Activated T-cell treated with anti-CD3 and anti-CD28 coated beads, Interleukin-2, amount 50 U/mL, for 48 hours (primary cell): ENCODE data around the gene KIF12.
"Not testable (repeated sequence)": the region's sequence is repeated elsewhere in the genome, so short reads cannot be mapped to it uniquely, and the experiment has no call there.

Experiments
- DNase-seq, 2 experiments: peaks; one replicate each; pipeline ENCODE4 v3.0.0-alpha.2; 2020

The KIF12 gene

DNA sequence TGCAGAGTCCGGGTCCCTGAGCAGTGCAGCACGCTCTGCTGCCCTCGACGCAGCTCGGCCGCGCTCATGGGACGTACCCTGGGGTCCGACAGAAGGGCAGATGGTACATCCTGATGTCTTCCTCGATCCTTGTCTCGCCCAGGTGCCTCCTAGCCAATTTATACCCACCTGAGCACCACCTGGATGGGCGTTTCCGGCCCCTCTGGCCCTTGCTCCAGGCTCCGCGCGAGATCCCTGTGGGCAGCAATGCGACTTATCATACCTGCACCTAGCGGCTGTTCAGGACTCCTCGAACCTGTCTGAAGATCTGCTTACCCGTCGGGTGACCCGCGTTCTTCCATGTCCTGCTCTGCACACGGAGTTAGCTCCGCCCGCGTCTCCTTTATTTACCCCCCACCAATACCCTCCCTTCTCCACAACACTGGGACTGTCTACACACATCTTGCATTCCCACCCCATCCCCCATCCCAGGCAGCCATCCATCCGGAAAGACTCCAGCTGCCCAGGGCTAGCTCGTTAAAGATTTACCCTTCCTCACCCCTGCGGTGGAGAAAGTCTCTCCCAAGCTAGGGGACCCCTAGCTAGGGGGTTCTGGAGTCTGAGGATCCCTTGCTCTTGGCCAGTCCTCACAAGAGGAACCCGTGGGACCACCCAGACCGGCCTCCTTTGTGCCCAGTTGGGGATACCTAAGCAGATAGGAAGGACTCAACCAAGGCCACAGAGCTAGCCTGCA lies at the start of gene KIF12:
Gene KIF12, minus strand, starts transcription at position 357 of the 733 bp plus-strand sequence. Its CDS starts 16 bp downstream, at position 341.
- DNase-seq = no peak

DNA sequence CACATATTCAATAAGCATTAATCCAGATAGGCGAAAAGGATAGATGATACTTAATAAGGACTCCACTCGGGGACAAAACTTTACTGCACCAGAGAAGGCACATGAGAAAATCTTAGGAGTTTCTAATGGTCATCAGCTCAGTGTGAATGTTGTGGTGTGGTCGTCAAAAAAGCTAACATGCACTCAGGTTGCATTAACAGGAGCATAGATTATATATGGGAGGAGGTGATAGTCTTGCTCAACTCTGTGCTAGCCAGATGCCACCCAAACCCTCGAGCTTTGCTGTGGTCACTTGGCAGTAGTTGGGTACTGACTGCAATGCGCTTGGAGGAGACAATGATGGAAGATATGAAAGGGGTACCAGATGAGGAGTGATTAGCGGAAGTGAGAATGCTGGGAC lies 47.6 kb upstream of the KIF12 start:
- no peak for DNase-seq

DNA sequence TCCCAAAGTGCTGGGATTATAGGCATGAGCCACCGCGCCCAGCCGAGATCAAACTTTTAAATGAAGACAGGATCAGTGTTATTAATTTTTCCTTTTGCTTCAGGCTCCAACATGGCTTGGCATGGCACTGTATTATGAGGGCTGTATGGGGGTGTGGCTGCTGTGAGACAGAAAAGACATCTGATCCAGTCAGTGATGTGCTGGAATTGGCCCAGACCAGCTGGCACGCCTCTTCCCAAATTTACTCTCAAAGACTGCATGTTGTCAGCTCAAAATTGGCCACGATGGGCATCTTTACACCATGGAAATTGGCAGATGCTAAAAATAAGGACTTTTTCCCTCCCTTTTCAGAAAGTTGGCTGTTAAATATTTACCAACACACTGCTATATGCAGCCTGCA lies 44.1 kb upstream of the KIF12 start:
- DNase-seq = no peak

- no peak for DNase-seq
These were observed 42.7 kb upstream of the KIF12 start for GRCh38 chr9:114141553-114142402.

DNA sequence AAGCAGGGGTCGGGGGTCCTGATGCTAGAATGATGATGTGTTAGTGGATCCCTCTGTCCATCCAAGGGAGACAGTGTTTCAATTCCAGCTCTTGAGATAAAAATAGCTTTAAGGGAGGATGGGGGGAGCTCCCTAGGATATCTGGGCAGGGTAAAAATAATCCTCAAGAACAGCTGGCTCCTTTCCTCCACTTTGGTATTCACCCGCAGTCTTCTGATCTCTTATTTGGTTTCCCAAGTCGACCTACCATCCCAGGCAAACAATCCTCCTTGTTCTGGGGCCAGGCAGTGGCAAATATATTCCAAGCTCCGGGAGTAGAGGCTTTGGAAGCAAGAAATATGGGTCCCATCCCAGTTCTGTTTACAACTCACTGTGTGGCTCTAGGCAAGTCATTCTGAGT lies 41.8 kb upstream of the KIF12 start:
- no peak for DNase-seq

- no peak for DNase-seq
These were observed 41.3 kb upstream of the KIF12 start for GRCh38 chr9:114140401-114140800.

DNA sequence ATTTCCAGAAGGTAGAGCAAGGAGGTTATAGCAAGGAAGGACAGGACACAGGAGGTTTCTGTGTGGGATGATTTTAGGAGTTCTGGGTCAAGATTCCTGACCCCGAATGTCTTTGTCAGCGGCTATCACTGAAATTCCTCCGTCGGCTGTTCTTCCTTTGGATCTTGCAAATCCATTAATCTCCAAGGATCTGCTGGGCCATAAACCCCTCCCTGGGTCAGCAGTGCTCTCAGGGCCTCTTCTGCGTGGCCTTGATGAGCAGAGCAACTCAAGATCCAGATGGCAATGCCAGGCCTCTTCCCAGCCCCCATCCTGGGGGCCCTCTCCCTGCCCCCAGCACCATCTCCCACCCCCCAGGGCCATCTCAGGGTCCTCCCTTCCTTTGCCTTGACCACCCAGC lies 40.0 kb upstream of the KIF12 start:
- no peak for DNase-seq

- no peak for DNase-seq
These were observed 39.5 kb upstream of the KIF12 start for GRCh38 chr9:114138552-114138971.

DNA sequence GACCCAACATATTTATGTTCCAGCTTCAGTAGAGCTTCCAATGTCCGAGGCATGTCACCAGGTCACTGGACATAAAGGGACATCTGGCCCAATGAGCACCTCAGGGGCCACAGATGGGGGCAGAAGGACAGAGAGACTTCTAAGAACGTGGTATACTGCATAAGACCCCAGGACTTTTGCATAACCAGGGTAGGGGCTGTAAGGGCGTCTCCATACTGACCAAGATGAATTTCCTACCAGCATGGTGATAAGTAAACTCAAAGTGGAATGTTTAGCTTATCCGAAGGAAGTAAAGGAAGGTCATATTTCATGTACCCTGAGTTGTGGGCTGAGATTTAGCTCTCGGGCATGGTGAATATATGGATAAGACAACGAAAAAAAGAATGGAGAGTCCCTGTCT lies 38.7 kb upstream of the KIF12 start:
- DNase-seq = no peak

GRCh38 chr9:114134827-114135396 lies 35.8 kb upstream of the KIF12 start:
- no peak for DNase-seq

DNA sequence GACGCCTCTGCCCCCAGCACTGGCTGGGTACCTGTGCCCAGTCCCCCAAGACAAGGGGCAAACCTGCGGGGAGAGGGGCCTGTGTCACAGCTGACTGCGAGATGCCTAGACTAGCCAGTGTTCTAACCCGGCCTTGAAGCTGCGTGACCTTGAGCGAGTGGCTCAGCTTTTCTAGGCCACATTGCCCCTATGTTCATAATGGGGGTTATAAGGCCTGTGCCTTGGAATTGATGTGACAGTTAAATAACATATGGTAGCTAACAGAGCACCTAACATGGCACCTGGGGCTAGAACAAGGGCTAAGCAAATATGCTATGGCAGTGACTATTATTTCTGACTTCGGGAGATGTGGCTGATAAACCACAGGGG lies 33.4 kb upstream of the KIF12 start:
- DNase-seq = no peak

GRCh38 chr9:114131808-114132549 lies 32.9 kb upstream of the KIF12 start:
- no peak for DNase-seq

- DNase-seq = no peak
These were observed 31.7 kb upstream of the KIF12 start for GRCh38 chr9:114130624-114131277.

DNA sequence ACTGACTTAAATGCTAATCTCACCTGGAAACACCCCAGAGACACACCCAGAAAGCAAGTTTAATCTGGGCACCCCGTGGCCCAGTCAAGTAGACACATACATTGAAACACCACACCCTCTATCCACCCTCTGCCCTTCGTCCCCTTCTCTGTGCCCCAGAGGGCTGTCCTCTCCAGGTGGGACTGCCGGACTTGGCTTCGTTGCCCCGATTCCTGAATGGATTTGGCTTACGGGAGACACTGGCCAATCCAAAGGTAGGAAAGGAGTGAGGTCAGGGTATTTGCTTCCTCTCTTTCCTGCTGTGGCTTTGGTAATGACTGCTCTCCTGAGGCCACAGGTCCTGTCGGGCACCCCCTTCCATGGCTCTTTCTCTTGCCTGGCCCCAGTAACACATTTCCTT lies 31.0 kb upstream of the KIF12 start:
- DNase-seq = no peak

- DNase-seq = not testable (repeated sequence)
These were observed 29.7 kb upstream of the KIF12 start for GRCh38 chr9:114128759-114129158.

- no peak for DNase-seq
These were observed 27.4 kb upstream of the KIF12 start for GRCh38 chr9:114126247-114127060.

DNA sequence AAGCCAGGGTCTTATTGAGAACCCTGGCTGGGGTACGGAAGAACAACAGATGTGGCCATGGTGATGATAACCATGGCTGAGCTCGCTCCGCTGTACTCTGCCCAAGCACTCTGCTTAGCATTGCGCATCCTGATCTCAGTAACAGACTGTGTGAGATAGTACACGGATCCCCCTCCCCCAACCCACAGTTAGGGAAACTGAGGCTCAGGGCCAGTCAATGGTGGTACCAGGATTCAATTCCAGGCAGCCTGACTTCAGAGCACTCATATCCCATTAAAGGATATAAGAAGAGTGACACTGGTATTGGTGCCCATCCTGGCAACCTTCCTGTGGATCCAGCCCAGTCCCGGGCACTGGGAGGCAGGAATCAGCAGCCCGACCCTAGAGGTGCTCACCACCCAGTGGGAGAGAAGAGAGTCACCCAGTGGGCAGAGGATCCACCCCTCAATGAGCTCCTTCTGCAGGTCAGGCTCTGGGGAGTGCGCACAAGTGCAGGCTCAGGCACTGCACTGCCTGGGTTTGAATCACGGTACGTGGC lies 26.5 kb upstream of the KIF12 start:
- DNase-seq = no peak

DNA sequence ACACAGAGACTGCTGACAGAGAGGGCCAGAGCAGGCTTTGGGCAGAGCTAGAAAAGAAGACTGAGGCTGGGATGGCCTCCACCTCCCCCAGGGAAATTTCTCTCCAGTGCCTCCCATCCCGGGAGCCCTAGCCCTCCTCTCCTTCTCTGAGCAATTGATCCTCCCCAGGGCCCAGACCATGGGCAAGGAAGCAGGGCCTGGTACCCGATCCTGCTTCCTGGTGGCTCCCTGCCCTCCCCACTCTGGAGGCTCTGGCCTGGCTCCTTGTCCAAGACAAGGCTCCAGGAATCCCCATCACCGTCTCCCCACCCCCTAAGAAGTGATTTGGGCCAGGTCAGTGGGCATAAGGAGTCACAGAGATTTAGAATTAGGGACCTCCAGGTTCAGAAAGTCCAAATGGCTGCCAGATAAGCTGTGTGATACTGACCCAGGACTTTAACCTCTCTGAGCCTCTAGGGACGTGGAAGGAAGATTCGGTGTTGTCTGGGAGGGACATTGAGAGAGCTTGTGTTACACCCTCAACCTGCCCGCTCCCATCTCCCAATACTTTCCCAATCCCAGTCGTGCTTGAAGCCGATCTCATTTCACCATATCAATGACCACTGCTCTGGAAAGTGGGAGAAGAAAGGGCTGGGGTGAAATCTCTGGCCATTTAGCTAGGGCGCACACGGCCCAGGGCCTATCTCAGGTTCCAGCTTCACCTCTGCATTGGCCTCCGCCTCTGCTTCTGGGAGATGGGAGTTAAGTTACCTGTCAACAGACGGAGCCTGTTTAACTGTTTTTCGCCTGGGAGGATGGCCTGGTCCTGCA lies 25.8 kb upstream of the KIF12 start:
- no peak for DNase-seq

GRCh38 chr9:114124138-114124537 lies 25.0 kb upstream of the KIF12 start:
- no peak for DNase-seq
